Right lobe of liver (tissue), 4 donors: ENCODE data around the gene OR10G7.

Experiments used
- POLR2A ChIP-seq: fragments of 450-650 bp; IDR thresholded peaks from one replicate; pipeline ENCODE4 v1.6.1; 2017; ENCODE audit warnings: antibody characterized with exemption, mild to moderate bottlenecking
- TF ChIP-seq, protein P1 (sequence below), 4 donors: fragments of 200-600 bp in 3 of 4; fragments of 450-650 bp in 1 of 4; IDR thresholded peaks; one replicate each; pipeline versions ENCODE4 v1.5.1 to v1.8.0; 2016 to 2022; ENCODE audit warnings: antibody characterized with exemption in 4 of 4, mild to moderate bottlenecking in 2 of 4
- donor health status: DM: no; HTN: no; CAD: no.
- donor health status: DM: no; HTN: no; CAD: no.
- donor health status: DM: no; HTN: yes; CAD: no.

DNA sequence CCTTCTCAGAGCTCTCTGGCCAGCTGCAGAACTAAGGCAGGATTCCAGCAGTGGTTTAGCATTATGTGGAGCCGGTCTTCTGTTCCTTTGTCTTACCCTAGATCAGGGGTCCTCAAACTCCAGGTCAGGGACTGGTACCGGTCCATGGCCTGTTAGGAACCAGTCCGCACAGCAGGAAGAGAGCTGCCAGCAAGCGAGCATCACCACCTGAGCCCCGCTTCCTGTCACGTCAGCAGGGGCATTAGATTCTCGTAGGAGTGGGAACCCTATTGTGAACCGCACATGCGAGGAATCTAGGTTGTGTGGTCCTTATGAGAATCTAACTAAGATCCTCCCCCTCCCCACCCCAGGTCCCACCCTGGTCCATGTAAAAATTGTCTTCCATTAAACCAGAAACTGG lies 1.6 kb downstream of the OR10G7 start:
- TF ChIP-seq, protein P1, sequence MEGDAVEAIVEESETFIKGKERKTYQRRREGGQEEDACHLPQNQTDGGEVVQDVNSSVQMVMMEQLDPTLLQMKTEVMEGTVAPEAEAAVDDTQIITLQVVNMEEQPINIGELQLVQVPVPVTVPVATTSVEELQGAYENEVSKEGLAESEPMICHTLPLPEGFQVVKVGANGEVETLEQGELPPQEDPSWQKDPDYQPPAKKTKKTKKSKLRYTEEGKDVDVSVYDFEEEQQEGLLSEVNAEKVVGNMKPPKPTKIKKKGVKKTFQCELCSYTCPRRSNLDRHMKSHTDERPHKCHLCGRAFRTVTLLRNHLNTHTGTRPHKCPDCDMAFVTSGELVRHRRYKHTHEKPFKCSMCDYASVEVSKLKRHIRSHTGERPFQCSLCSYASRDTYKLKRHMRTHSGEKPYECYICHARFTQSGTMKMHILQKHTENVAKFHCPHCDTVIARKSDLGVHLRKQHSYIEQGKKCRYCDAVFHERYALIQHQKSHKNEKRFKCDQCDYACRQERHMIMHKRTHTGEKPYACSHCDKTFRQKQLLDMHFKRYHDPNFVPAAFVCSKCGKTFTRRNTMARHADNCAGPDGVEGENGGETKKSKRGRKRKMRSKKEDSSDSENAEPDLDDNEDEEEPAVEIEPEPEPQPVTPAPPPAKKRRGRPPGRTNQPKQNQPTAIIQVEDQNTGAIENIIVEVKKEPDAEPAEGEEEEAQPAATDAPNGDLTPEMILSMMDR (IDR thresholded peaks at IDR 0.05), result no peak
- TF ChIP-seq POLR2A, result no peak
